SK-N-SH (cell line): ENCODE data around the gene XPA. TPM values are rescaled to one million over a fixed set of nuclear protein-coding genes. Genes with fewer than 3 reads are reported as not detected.

Source experiments
- CTCF ChIA-PET: fragments of 300-600, 350-600 bp; formaldehyde crosslinking; extraction: SDS; loops from one replicate; lab custom pipeline; 2021; lab: Yijun Ruan, JAX
- POLR2A ChIA-PET: fragments of 350-600 bp; sonication (Branson Sonifier 250); formaldehyde crosslinking; extraction: SDS; loops from one replicate; lab custom pipeline; 2020; ENCODE audit warnings: antibody characterized with exemption, inconsistent platforms; lab: Yijun Ruan, JAX
- DNase-seq: peaks from one replicate; pipeline ENCODE4 v3.0.0; 2012
- H2AFZ ChIP-seq: fragments of 200-600 bp; sonication (generic); 2 replicates; pipeline ENCODE4 v1.8.1; 2016; ENCODE audit warnings: antibody characterized with exemption, mild to moderate bottlenecking, low read depth
- H3F3A ChIP-seq: fragments of 200-600 bp; sonication (generic); replicated peaks from 2 replicates; pipeline ENCODE3; 2016; ENCODE audit warnings: antibody characterized with exemption, mild to moderate bottlenecking; ENCODE audit not compliant: insufficient read depth
- H3K27ac ChIP-seq, 2 experiments: fragments of 200-500 bp in 1 of 2; fragments of 200-600 bp in 1 of 2; sonication (Bioruptor generic) in 1 of 2; sonication (generic), shearing (Covaris generic) in 1 of 2; 2 replicates each; pipeline versions ENCODE4 v1.5.1 to v1.6.1; 2014 to 2016; ENCODE audit warnings: low read depth in 2 of 2, inconsistent platforms in 1 of 2, low read length in 1 of 2, mild to moderate bottlenecking in 1 of 2, mixed read lengths in 1 of 2
- H3K27me3 ChIP-seq: fragments of 200-600 bp; sonication (generic), shearing (Covaris generic); 2 replicates; pipeline ENCODE4 v1.6.1; 2016; ENCODE audit warnings: mixed run types; ENCODE audit not compliant: insufficient read depth
- H3K36me3 ChIP-seq, 2 experiments: fragments of 200-500 bp in 1 of 2; fragments of 200-600 bp in 1 of 2; sonication (Bioruptor generic) in 1 of 2; sonication (generic) in 1 of 2; replicated peaks in 1 of 2; 2 replicates each; pipeline versions ENCODE3 to v1.5.1; 2014 to 2016; ENCODE audit warnings: low read length in 1 of 2, mild to moderate bottlenecking in 1 of 2; ENCODE audit not compliant: insufficient read depth in 2 of 2, control insufficient read depth in 1 of 2
- H3K4me1 ChIP-seq, 2 experiments: fragments of 200-500 bp in 1 of 2; fragments of 200-600 bp in 1 of 2; sonication (Bioruptor generic) in 1 of 2; sonication (generic), shearing (Covaris generic) in 1 of 2; 2 replicates each; pipeline versions ENCODE4 v1.5.1 to v1.6.1; 2014 to 2016; ENCODE audit warnings: low read depth in 1 of 2, low read length in 1 of 2, mixed run types in 1 of 2; ENCODE audit not compliant: insufficient read depth in 2 of 2, control insufficient read depth in 1 of 2
- H3K4me2 ChIP-seq: fragments of 200-600 bp; sonication (generic), shearing (Covaris generic); 2 replicates; pipeline ENCODE4 v1.6.1; 2017; ENCODE audit warnings: mixed run types
- H3K4me3 ChIP-seq, 2 experiments: fragments of 200-500 bp in 1 of 2; fragments of 200-600 bp in 1 of 2; sonication (Bioruptor generic) in 1 of 2; sonication (generic), shearing (Covaris generic) in 1 of 2; 2 replicates each; pipeline versions ENCODE4 v1.5.1 to v1.8.1; 2014 to 2016; ENCODE audit warnings: low read depth in 2 of 2, inconsistent platforms in 1 of 2, low read length in 1 of 2, mild to moderate bottlenecking in 1 of 2, mixed read lengths in 1 of 2, moderate library complexity in 1 of 2
- H3K79me2 ChIP-seq: fragments of 200-600 bp; sonication (generic); 2 replicates; pipeline ENCODE4 v1.8.1; 2017; ENCODE audit warnings: mild to moderate bottlenecking; ENCODE audit not compliant: insufficient read depth
- H3K9ac ChIP-seq: fragments of 200-600 bp; sonication (generic); 2 replicates; pipeline ENCODE4 v1.6.1; 2017; ENCODE audit warnings: mixed run types
- H3K9me2 ChIP-seq: fragments of 200-600 bp; sonication (generic); 2 replicates; pipeline ENCODE4 v1.6.1; 2017; ENCODE audit warnings: mixed run types
- H3K9me3 ChIP-seq: fragments of 200-600 bp; sonication (generic); 2 replicates; pipeline ENCODE4 v1.6.1; 2017; ENCODE audit warnings: mixed run types, mild to moderate bottlenecking, moderate library complexity
- H4K20me1 ChIP-seq: fragments of 200-600 bp; sonication (generic); 2 replicates; pipeline ENCODE4 v1.6.1; 2017; ENCODE audit warnings: mild to moderate bottlenecking, mixed run types; ENCODE audit not compliant: insufficient read depth
- EZH2phosphoT487 ChIP-seq: fragments of 200-600 bp; sonication (generic); IDR thresholded peaks from 2 replicates; pipeline ENCODE4 v1.6.1; 2017; ENCODE audit warnings: low read depth, mixed run types, mild to moderate bottlenecking, antibody characterized with exemption, moderate library complexity, borderline replicate concordance
- FOXJ3 ChIP-seq: sonication (generic); formaldehyde crosslinking; IDR thresholded peaks from 2 replicates; pipeline ENCODE4 v1.5.1; 2020; ENCODE audit warnings: mild to moderate bottlenecking, missing genetic modification reagents
- JUND ChIP-seq: IDR thresholded peaks from 2 replicates; pipeline ENCODE4 v1.4.0; 2012
- NFIC ChIP-seq: IDR thresholded peaks from 2 replicates; pipeline ENCODE4 v1.4.0; 2012; ENCODE audit warnings: borderline replicate concordance
- NRF1 ChIP-seq: IDR thresholded peaks from 2 replicates; pipeline ENCODE4 v1.6.1; 2012; ENCODE audit warnings: low read depth, mild to moderate bottlenecking, low read length
- POLR2AphosphoS5 ChIP-seq: IDR thresholded peaks from 2 replicates; pipeline ENCODE4 v1.6.1; 2012; ENCODE audit warnings: low read depth, low read length
- RAD21 ChIP-seq: IDR thresholded peaks from 2 replicates; pipeline ENCODE4 v1.6.1; 2012; ENCODE audit warnings: mild to moderate bottlenecking, low read length
- RCOR1 ChIP-seq: fragments of 150-350 bp; IDR thresholded peaks from 2 replicates; pipeline ENCODE4 v1.6.1; 2017; ENCODE audit warnings: antibody characterized with exemption, low read length
- RFX5 ChIP-seq: IDR thresholded peaks from 2 replicates; pipeline ENCODE4 v1.6.1; 2012; ENCODE audit warnings: mild to moderate bottlenecking, improper control_type of control experiment, low read length
- SIN3A ChIP-seq: IDR thresholded peaks from 2 replicates; pipeline ENCODE4 v1.6.1; 2012; ENCODE audit warnings: low read depth, mild to moderate bottlenecking, low read length, moderate library complexity, borderline replicate concordance
- SMC3 ChIP-seq: IDR thresholded peaks from 2 replicates; pipeline ENCODE4 v1.6.1; 2012; ENCODE audit warnings: low read depth, low read length, improper control_type of control experiment
- WGBS: methylation state at CpG from one replicate; pipeline ENCODE4 v1.1.6; 2017; ENCODE audit warnings: low lambda C conversion rate; 5-methylcytosine and 5-hydroxymethylcytosine counted together
- polyA plus RNA-seq, 3 experiments: library from polyadenylated mRNA; depleted of rRNA; stranded (reverse); fragments of >200 nt; gene quantifications; 2 replicates each; pipeline ENCODE4 v1.2.3, GENCODE V29; 2012
- TF ChIP-seq, protein P1 (sequence below): fragments of 200-600 bp; sonication (generic); IDR thresholded peaks from 2 replicates; pipeline ENCODE4 v1.6.1; 2017; ENCODE audit warnings: antibody characterized with exemption, mild to moderate bottlenecking, moderate library complexity
- TF ChIP-seq, protein P2 (sequence below): IDR thresholded peaks from 2 replicates; pipeline ENCODE4 v1.6.1; 2012; ENCODE audit warnings: mild to moderate bottlenecking, low read depth, low read length, moderate library complexity

XPA gene
- polyA plus RNA-seq, 1 of the 3 experiments (the other 2 are of a cell fraction): 3.3 TPM

DNA sequence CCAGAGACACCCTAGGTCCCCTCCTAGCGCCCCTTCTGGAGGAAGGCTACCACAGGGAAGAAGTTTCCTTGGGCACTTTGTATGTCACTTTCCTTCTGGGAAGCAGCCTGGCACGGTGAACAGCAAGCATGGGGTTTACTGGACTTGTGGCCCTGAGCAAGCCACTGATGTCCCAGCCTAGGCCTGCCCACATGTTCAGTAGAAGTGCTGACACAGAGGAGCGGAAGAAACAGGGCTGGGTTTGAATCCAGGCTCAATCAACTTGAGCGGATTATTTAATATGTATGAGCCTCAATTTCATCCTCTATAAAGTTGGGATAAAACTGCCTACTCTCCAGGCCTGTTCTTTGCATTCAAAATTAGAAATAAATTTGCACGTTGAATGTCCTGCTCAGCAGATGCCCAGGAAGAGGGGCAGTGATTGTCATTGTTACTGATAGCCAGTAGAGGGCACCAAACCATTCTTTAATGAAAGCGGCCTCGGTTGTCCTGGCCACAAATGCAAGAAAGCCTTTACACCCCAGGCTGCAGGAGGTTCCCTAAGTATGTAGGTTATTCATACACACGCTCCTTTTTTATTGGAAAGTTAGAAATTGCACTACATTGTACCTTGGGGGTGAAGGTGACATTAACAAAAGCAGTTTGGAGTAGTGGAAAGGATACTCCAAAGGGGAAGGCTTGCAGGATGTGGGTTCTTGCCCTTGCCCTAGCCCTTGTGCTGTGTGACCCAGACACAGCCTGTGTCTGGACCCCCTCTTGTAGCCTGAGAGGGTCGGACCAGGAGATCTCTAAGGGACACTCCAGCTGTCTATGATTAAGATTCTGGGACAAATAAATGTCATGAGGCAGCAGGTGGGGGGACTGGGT lies 13.4 kb upstream of the XPA start:
- no peaks in the 10 kb centered on the region for H3K36me3 ChIP-seq
- no peaks in the 10 kb centered on the region for H3K79me2 ChIP-seq
- peak; percentile 79 for DNase-seq
- H3K4me1 ChIP-seq: no peaks in the 10 kb centered on the region; a peak in 1 of 4 replicates
- H3K27me3 ChIP-seq: no peaks in the 10 kb centered on the region
- H3K9ac ChIP-seq: no peak overlapping the region
- H4K20me1 ChIP-seq: no peaks in the 10 kb centered on the region
- TF ChIP-seq EZH2phosphoT487: no peak
- TF ChIP-seq NRF1: no peak
- TF ChIP-seq NFIC: no peak
- TF ChIP-seq, protein P1, sequence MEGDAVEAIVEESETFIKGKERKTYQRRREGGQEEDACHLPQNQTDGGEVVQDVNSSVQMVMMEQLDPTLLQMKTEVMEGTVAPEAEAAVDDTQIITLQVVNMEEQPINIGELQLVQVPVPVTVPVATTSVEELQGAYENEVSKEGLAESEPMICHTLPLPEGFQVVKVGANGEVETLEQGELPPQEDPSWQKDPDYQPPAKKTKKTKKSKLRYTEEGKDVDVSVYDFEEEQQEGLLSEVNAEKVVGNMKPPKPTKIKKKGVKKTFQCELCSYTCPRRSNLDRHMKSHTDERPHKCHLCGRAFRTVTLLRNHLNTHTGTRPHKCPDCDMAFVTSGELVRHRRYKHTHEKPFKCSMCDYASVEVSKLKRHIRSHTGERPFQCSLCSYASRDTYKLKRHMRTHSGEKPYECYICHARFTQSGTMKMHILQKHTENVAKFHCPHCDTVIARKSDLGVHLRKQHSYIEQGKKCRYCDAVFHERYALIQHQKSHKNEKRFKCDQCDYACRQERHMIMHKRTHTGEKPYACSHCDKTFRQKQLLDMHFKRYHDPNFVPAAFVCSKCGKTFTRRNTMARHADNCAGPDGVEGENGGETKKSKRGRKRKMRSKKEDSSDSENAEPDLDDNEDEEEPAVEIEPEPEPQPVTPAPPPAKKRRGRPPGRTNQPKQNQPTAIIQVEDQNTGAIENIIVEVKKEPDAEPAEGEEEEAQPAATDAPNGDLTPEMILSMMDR: peak; percentile 84
- TF ChIP-seq, protein P2, sequence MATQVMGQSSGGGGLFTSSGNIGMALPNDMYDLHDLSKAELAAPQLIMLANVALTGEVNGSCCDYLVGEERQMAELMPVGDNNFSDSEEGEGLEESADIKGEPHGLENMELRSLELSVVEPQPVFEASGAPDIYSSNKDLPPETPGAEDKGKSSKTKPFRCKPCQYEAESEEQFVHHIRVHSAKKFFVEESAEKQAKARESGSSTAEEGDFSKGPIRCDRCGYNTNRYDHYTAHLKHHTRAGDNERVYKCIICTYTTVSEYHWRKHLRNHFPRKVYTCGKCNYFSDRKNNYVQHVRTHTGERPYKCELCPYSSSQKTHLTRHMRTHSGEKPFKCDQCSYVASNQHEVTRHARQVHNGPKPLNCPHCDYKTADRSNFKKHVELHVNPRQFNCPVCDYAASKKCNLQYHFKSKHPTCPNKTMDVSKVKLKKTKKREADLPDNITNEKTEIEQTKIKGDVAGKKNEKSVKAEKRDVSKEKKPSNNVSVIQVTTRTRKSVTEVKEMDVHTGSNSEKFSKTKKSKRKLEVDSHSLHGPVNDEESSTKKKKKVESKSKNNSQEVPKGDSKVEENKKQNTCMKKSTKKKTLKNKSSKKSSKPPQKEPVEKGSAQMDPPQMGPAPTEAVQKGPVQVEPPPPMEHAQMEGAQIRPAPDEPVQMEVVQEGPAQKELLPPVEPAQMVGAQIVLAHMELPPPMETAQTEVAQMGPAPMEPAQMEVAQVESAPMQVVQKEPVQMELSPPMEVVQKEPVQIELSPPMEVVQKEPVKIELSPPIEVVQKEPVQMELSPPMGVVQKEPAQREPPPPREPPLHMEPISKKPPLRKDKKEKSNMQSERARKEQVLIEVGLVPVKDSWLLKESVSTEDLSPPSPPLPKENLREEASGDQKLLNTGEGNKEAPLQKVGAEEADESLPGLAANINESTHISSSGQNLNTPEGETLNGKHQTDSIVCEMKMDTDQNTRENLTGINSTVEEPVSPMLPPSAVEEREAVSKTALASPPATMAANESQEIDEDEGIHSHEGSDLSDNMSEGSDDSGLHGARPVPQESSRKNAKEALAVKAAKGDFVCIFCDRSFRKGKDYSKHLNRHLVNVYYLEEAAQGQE: no peak
- no peak for TF ChIP-seq RFX5
- TF ChIP-seq POLR2AphosphoS5: no peak
- TF ChIP-seq FOXJ3 (CRISPR knock-in tag): no peak
- no peak for TF ChIP-seq SIN3A
- peak; percentile 89 for TF ChIP-seq RAD21
- 0 out of 2 replicates have a peak, but pooled peaks have one; percentile 30 for TF ChIP-seq RCOR1
- no peak for TF ChIP-seq JUND
- TF ChIP-seq SMC3: peak; percentile 70
- H2AFZ ChIP-seq: no peak overlapping the region
- ChIA-PET CTCF (interaction anchor here (0.6 to 0.9 kb wide), 2 partner anchors 64 to 192 kb away, joined by 3 read pairs; no protein-coding TSS in a partner anchor), POLR2A (no interaction called here)
- H3K9me3 ChIP-seq: no peaks in the 10 kb centered on the region
- H3F3A ChIP-seq: no peaks in the 10 kb centered on the region
- H3K4me2 ChIP-seq: no peak overlapping the region
- 25% methylated on average over 9 of the region's 9 CpGs for WGBS
- H3K4me3 ChIP-seq: no peak overlapping the region; a peak in 1 of 4 replicates
- no peak overlapping the region for H3K27ac ChIP-seq
- H3K9me2 ChIP-seq: no peaks in the 10 kb centered on the region
